CD4-positive, alpha-beta T cell treated with Interferon gamma for 1 hour (primary cell): ENCODE results near the gene TCEAL1.
A peak's percentile ranks its signal among the peaks of the same experiment; 100 is the strongest.
"Not testable (repeated sequence)": the region's sequence is repeated elsewhere in the genome, so short reads cannot be mapped to it uniquely, and the experiment has no call there.

Source experiments
- DNase-seq: peaks from one replicate; pipeline ENCODE4 v3.0.0-alpha.2; 2020

The TCEAL1 gene, protein sequence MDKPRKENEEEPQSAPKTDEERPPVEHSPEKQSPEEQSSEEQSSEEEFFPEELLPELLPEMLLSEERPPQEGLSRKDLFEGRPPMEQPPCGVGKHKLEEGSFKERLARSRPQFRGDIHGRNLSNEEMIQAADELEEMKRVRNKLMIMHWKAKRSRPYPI

DNA sequence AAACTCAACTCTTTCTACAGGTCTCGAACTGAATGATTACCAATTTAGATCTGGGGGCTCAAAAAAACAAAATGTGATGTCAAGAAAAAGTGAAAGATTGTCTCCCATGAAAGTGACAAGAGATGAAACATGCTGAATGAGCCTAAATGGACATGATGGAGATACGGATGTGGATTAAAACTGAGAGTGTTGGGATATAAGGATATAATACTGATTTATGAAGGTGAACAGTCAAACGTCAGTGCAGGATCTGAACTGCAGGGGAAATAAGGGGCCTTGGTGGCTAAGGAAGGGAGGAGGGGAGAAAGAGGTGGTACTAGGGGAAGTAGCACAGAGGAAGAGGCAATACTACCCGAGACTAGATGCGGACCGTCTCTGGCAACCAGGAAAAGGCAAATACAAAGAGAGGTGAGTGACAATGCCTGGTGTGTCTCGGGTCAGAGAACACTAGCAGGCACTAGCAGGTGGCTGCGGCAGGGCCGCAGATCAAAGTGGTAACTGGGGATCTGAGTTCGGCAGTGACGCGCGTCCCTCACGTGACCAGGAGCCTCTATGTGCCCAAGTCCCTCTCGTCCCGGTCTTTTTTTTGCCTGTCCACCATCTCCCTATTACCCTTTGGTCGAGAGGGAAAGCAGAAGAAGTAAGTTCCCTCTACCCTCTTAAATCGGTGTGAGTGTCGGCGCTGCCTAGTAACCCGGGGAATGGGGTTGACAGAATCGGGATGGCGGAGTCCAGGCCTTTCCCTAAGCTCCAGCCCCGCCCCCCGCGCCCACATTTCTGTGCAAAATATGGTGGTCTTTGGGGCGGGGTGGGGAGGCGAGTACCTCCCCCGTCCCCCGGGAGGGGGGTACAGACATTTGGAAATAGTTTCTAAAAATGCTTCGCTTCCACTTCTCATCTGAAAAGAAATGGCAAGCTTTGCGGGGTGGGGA lies at the start of gene TCEAL1:
TSS of gene TCEAL1 (plus strand) at position 590 of the 932 bp plus-strand sequence. CDS start 942 bp downstream, outside the sequence.
- peak; percentile 40 for DNase-seq

DNA sequence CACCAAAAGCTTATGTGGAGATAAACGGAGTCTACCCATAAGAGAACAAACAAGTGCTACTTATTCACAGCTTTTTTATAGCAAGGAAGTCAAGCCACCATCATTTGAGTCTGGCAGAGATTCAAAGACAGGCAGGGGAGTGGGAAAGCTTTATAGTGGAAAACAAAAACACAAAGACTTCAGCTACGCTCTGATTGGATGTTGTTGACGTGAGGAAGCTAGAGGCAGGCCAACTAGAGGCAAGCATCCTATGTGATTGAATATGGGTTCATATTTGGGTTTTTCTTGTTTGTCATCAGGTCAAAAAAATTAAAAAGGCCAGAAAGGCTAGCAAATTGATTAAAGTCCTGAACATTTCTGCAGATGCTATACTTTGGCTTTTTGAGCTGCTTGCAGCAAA lies 44.2 kb upstream of the TCEAL1 start:
- no peak for DNase-seq

DNA sequence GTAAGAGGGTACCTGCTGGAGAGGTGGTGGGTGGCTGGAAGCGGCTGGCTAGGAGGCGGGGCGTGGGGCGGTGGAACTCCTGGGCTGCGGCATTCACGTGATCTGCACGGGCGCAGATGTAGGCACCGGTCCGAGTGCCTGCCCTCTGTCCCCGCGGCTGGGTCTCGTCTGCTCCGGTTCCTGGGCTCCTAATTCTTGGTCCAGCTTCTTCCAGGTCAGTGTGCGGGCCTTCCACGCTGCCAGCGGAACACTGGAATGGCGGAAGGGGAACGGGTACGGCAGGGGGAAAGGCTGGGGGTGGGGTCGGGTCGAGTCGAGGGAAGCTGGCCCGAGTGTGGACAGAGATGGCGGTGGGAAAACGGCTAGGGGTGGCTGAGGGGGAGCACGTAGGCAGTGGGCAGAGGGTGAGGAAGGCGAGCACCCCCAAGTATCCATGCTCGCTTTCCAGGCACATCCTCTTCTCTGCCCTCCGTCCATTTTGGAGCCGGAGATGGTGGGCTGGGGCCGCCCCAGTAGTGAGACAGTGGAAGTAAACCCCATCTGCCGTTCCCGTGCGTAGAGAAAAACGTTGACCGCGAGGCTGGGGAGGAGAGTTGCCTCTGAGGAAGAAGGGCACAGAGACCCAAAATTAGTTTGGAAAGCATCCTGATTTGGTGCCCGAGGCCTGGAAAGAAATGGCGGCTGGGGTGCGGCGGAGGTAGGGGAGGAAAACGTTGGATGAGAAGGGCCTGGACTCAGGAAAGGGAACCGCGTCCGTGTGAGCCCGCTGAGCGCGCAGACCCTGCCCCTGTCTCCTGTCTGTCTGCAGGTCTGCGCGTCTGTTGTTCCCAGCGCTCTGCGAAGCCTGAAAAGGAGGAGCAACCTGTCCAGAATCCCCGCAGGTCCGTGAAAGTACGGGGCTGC lies 43.1 kb upstream of the TCEAL1 start, which contains the start of gene TCEAL4:
TSS of gene TCEAL4 (plus strand) at position 105 of the 903 bp plus-strand sequence. CDS start 1,161 bp downstream, outside the sequence.
- DNase-seq = peak; percentile 29

DNA sequence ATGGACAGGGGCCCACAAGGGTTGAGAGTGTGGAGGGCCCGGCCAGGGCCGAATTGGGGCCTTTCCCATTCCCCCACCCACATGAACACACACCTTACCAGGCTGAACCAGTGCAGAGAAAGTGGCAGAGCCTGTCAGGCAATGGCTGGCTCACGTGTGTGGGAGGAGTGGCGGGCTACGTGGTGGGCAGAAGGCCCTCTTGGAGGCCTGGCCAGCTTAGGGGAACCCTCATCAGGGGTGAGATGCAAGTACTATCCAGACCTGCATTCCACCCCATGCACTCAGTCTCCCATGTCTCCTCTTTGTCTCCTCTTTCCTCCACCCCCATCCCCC lies 42.5 kb upstream of the TCEAL1 start:
- no peak for DNase-seq

DNA sequence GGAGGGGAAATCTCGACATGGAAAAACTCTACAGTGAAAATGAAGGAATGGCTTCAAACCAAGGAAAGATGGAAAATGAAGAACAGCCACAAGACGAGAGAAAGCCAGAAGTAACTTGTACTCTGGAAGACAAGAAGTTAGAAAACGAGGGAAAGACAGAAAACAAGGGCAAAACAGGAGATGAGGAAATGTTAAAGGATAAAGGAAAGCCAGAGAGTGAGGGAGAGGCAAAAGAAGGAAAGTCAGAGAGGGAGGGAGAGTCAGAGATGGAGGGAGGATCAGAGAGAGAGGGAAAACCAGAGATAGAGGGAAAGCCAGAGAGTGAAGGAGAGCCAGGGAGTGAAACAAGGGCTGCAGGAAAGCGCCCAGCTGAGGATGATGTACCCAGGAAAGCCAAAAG lies 42.1 kb upstream of the TCEAL1 start:
- no peak for DNase-seq

DNA sequence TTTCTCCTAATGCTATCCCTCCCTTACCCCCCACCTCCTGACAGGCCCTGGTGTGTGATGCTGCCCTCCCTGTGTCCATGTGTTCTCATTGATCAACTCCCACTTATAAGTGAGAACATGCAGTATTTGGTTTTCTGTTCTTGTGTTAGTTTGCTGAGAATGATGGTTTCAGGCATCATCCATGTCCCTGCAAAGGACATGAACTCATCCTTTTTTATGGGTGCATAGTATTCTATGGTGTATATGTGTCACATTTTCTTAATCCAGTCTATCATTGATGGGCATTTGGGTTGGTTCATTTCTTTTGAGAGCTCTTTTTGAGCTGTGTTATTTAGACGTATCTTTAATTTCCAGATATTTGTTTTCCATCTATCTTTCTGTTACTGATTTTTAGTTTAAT lies 36.5 kb upstream of the TCEAL1 start:
- DNase-seq = not testable (repeated sequence)

DNA sequence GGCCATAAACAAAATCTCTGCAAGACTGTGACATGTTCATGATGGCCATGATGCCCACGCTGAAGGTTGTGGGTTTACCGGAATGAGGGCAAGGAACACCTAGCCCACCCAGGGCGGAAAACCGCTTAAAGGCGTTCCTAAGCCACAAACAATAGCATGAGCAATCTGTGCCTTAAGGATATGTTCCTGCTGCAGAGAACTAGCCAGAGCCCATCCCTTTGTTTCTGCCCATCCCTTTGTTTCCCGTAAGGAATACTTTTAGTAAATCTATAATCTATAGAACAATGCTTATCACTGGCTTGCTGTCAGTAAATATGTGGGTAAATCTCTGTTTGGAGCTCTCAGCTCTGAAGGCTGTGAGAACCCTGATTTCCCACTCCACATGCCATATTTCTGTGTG lies 33.6 kb upstream of the TCEAL1 start:
- not testable (repeated sequence) for DNase-seq

DNA sequence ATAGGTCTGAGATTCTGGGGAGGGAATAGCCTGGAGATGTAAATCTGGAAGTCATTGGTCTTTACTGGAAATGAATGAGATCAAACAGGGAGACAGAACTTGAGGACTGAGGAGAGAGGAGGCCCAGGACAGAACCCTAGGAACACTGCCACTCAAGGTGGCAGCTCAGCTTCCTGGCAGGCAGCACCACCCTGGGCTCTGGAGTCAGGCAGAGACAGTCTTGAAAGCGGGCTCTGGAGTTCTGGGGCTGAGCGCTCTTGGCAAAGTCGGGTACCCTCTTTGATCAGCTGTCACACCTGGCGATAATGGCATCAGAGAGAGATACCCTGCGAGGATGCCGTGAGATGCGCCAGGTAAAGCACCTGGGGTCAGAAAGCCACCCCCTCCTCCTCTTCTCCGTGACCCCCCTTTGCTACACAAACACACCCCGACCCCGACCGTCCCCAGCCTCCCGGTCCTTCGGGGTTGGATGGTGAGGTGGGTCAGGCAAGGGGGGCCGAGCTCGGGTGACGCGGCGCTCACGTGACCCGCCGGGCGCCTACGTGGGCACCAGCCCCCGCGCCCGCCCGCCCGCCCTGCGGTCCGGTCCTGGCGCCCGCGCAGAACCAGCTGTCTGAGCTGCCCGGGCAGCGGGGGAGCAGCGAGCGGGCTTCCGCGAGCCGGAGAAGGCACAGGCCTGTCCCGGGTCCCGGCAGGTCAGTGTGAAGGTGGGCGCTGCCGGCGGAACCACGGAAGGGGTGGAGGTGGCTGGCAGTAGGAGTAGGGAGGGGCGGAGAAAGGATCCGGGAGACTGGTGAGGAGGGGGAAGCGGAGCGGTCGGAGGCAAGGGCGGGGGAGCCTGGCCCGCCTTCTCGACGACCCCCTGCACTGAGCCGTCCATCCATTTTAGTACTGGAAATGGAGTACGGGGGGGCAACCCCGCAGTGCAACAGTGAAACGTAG lies 21.1 kb upstream of the TCEAL1 start, which contains the start of gene TCEAL3:
TSS of gene TCEAL3 (plus strand) at position 600 of the 942 bp plus-strand sequence. CDS start 1,102 bp downstream, outside the sequence.
- peak; percentile 61 for DNase-seq

DNA sequence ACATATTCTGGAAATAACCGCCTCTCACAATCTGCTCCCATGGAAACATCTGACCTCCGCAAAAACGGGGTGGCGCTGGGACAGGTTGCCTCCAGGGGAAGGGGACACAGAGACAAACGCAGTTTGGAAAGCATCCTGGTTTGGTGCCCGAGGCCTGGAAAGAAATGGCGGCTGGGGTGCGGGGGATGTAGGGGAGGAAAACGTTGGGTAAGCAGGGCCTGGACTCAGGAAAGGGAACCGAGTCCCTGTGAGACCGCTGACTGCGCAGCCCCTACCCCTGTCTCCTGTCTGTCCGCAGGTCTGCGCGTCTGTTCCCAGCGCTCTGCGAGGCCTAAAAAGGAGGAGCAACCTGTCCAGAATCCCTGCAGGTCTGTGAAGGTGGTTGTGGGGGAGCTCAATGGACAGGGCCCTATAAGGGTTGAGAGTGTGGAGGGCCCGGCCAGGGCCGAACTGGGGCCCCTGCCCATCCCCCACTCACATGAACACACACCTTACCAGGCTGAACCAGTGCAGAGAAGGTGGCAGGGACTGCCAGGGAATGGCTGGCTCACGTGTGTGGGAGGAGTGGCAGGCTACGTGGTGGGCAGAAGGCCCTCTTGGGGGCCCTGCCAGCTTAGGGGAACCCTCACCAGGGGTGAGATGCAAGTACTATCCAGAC lies 20.3 kb upstream of the TCEAL1 start:
- no peak for DNase-seq

DNA sequence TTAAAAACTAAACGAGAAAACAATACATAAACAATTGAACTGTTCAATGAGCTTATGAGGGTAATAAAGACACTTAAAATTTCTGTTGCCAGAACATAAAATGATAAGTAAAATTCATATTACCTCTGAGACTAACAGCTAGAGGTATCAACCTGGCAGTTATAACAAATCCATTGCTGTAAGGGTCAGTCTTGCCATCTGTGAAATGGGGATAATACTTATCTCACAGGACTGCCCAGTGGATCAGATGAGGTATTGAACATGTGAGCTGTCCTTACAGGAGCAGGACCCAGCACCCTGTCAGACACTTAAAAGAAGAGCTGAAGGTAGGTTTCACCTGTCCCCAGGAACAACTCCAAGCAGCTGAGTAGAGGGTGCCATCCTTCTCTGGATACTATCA lies 18.5 kb upstream of the TCEAL1 start:
- DNase-seq = no peak

DNA sequence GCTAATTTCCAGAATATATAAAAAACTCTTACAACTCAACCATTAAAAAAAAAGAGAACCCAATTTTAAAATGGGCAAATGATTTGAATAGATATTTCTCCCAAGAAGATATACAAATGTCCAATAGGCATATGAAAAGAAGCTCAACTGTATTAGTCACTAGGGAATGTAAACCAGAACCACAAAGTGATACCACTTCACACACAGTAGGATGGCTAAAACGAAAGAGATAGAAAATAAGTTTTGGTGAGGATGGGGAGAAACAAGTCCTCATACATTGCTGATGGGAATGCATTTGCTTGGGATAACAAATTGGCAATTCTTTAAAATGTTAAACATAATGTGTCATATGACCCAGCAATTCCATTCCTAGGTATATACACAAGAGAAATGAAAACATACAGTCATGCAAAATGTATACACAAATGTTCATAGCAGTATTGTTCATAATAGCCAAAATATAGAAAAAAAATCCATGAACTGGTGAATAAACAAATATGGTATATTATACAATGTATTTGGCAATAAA lies 15.3 kb upstream of the TCEAL1 start:
- DNase-seq = no peak

DNA sequence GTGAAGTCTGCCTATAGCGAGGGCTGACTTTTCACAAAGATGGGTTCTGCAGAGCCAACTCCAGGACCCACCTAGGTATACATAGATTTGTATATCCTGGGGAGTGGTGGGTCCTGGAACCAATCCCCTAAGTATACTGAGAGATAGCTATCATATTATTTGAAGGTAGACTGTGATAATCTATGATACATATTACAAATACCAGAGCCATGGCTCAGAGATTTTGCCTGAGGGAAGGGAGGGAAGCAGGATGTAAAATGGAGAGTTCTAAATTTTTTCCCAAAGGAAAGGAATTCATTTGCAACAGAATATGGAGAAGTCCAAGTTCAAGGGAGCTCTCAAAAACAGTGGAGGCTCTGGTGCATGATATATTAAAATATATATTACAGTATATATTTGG lies 13.8 kb upstream of the TCEAL1 start:
- no peak for DNase-seq

DNA sequence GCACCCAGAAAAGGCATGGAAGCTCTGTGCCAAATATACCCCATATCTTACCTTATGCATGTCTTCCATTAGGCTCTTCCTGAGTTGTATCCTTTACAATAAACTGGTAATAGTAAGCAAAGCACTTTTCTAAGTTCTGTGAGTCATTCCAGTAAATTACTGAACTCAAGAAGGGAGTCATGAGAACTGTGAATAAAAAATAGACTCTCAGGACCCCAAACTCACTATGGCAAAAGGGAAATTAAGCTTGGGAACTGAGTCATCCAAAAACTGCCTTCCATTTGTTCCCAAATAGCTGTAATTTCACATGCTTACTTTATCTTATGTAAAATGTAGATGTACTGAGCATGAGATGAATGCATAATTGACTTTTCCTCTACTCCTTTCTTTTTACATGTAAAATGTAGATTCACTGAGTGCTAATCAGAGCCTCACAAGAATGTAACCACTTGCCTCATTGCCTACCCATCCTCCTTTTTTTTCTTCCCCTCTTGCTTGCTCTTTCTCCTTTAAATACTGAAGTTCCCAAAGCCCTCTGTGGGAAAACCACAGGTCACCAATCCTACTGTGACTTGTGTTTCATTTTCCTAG lies 12.9 kb upstream of the TCEAL1 start:
- no peak for DNase-seq

DNA sequence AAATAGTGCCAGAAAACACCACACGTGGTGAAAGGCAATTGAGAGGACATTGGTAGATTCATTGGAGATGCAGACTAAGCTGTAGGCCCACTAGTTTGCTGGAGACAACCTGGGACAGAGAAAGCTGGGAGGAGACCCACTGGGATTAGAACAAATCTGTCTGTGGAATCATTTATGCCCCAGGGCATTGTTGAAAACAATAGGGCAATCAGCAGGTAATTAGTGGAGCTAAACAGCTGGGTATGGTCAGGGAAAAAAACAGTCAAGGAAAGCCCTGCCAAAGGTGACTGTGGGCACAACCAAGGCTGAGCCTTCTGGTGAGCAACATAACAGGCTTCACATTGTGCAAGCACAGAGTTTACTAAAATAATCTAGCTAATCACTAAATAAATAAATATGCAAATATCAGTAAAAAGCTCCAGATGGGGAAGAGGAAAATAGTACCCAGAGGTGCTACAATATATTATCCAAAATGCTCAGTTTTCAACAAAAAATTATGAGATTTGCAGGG lies 12.0 kb upstream of the TCEAL1 start:
- DNase-seq = no peak

DNA sequence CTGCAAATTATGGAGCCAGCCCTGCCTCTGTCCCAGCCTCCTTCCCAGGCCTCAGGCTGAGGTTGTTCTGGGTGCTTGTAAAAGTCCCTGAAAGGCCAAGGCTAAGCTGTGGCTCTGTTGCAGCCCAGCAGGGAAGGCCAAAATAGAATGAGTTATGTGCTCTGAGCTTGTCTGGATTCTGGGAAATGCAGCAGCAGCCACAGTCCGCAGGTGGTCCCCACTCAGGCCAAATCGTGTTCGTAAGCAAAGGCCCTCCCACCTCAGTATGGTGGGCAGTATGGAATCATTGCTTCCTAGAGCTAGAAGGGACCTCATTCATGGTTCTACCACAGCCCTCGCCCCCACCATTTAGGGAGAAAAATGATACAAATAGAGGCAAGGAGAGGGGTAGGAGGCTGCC lies 4.7 kb upstream of the TCEAL1 start:
- no peak for DNase-seq

DNA sequence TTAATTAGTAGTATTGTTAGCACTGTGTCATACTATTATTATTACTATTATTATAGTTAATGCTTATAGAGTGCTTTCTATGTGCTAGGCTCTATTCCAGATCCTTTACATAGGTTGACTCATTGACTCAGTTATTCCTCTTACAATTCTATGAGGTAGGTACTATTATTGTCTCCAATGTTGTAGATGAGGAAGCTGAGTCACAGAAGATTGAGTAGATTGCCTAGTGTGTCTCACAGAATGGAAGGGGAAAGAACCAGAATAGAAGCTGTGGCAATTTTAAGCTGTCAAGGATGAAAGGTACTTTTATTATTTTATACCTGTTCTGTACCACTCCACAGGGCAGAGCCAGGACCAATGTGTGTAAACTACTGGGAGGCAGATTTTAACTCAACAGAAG lies 1.9 kb upstream of the TCEAL1 start:
- no peak for DNase-seq

DNA sequence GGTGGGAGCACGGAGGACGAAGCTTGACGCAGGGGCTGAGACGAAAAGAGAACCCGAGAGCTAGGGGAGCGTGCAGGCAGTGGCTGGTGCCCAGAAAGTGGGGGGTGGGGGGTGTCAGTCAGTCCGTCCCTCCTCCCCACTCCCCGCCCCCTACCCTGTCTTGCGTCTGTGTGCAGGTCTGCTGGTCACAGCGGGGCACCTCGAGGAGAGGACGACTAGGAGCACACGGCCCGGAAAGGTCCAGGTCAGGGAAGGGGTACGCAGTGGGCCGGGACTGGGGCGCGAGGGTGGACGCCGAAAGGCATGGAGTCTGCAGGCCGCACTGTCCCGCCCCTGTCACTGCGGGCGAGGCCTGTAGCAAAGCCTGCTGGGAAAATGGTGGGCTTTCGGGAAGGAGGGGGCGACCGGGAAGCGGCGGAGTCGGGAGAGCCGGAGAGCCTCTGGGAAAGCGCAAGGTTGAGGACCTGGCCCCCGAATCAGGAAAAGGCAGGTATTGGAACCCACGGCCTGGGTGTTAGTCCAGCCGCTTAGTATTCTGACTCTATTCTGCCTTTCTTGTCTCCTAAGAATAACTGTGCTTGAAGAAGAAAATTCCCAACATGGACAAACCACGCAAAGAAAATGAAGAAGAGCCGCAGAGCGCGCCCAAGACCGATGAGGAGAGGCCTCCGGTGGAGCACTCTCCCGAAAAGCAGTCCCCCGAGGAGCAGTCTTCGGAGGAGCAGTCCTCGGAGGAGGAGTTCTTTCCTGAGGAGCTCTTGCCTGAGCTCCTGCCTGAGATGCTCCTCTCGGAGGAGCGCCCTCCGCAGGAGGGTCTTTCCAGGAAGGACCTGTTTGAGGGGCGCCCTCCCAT lies 769 bp downstream of the TCEAL1 start:
- DNase-seq = peak; percentile 19

DNA sequence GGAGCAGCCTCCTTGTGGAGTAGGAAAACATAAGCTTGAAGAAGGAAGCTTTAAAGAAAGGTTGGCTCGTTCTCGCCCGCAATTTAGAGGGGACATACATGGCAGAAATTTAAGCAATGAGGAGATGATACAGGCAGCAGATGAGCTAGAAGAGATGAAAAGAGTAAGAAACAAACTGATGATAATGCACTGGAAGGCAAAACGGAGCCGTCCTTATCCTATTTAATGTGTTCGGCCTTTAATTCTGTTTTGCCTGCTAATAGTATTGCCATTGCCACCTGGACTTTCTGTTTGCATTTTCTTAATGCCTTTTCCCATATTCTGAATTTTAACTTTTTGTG lies 1.4 kb downstream of the TCEAL1 start:
- DNase-seq = no peak

DNA sequence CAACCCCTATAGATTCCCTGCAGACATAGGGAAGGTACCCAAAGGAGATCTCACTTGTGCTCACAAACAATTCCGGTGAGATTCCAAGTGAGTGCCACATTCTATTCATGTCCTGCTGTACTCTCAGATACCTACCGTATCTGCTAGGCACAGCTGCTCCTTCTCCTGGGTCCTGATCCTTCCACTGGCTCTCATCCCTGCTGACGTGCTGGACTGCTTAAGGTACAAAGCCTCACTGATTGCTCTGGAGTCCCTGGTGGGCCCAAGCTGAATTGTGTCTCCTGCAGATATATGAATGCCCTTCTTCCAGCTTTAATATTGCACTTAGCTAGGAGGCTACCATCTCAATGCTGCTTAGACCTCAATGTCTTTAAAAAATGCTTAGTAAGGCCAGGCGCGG lies 2.4 kb downstream of the TCEAL1 start:
- no peak for DNase-seq

DNA sequence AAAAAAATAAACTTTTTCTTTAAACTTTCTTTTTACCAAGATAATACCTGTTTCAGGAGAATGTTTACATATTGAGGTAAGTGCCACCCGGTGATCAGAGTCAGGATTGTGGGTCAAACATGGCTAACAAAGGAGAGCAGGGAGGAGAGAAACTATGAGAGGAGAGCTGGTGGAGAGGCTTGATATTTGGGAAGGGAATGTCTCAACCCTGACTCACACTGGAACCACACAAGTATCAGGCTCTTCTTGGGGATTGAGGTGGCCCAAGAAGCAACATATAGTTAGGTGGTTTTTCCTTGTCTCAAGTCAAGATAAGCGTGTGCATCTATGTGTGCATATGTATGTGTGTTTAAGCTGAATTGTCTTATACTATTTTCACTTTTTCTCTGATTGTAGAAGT lies 6.7 kb downstream of the TCEAL1 start:
- no peak for DNase-seq
